GM20431 (cell line): ENCODE results near the gene GRHPR.
"Not testable (repeated sequence)": the region's sequence is repeated elsewhere in the genome, so short reads cannot be mapped to it uniquely, and the experiment has no call there.

Experiments
- in situ Hi-C: fragments of 300-500 bp; cut with MseI, MboI; formaldehyde crosslinking; loops from one replicate; pipeline ENCODE4 v1.15.0; 2020; ENCODE audit warnings: low sequenced_read_pairs; ENCODE audit not compliant: unreplicated experiment

Gene GRHPR

DNA sequence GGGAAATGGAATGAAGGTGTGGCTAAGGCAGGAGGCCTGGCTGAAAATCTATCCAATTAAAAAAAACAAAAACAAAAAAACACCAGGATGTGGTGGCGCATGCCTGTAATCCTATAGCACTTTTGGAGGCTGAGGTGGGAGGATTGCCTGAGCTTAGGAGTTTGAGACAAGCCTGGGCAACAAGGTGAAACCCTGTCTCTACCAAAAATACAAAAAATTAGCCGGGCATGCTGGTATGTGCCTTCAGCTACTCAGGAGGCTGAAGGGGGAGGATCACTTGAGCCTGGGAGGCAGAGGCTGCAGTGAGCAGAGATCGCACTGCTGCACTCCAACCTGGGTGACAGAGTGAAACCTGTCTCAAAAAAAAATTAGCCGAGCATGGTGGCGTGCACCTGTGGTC, 21.1 kb downstream of the GRHPR start:
- in situ Hi-C loops: no loop called here

DNA sequence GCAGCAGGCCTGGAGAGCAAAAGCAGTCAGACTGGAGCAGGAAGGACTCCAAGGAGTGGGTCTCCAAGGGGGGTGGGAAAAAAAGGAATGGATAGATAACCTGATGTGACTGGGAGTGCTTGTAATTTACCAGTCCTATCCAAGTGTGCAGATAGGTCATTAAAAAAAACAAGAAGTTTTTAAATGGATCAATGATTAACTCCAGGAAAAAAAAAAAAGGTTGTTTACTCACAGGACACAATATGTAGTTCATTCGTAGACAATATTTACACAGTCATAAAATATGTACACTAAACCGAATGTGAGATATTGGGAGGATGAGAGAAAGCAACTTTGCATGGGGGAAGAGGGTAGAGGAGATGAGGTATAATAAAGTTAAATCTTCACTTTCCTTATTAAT, 22.4 kb downstream of the GRHPR start:
- in situ Hi-C loops: no loop called here

DNA sequence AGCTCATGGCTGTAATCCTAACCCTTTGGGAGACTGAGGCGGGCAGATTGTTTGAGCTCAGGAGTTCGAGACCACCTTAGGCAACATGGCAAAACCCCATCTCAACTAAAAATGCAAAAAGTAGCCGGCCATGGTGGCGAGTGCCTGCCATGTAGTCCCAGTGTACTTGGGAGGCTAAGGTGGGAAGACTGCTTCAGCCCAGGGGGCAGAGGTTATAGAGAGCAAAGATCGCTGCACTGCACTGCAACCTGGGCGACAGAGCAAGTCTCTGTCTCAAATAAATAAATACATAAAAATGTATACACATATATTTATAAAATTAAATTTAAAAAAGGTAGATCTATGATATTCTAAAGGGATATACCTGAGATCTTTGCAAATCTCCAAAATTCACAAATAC, 23.3 kb downstream of the GRHPR start:
- in situ Hi-C loops: no loop called here

DNA sequence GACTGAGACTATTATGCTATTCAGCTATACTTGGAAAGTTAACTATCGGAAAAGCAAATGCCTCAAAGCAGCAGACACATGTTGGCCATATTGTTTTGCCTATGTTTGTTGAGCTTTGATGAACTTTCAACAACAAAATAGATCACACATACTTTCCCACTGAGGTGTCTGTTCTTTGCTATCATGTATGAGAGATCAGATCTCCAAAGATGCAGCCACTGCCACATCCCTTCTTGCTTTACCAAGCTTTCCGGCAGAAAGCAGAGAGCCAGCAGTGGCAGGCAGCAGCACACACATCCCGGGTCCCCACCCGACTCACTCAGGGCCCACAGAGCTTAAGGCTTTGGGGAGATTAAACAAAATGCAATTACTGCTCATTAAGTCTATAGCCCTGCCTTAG, 23.9 kb downstream of the GRHPR start:
- in situ Hi-C loops: no loop called here

DNA sequence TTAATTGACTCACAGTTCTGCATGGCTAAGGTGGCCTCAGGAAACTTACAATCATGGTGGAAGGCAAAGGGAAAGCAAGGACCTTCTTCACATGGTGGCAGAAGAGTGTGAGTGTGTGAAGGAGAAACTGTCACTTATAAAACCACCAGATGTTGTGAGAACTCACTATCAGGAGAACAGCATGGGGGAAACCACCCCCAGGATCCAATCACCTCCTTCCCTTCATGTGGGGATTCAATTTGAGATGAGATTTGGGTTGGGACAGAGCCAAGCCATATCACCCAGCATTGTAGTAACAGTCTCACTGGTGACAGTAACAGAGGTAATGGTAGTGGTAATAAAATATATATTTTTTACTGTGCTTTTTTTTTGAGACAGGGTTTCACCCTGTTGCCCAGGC, 24.6 kb downstream of the GRHPR start:
- in situ Hi-C loops: no loop called here

DNA sequence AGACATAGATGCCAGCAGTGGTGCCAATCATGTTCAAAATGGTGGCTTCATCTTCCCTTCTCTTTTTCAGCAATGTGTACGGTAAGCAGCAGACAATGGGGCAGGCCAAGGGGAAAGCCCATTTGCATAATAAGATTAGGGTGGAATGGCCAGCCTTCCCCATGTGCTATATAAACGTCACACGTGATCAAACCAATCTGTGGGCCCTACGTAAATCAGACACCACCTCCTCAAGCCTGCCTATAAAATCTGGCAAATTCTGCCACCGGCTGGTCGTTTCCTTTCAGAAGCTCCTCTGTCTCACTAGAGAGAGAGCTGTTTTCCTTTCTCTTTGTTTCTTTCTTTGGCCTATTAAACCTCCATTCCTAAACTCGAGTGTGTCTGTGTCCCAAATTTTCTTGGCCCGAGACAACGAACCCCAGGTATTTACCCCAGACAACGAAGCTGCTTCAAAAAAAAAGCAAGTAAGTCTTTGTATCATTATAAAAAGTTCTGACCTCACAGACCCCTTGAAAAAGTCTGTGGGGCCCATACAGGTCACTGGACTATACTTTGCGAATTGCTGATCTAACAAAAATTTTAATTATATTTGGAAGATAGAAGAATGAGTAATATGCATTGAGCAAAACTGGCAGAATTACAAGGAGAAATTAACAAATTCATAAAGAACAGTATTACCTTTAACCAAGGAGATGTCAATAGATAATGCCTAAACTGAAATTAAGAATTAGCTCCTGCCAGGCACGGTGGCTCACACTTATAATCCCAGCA, 27.6 kb downstream of the GRHPR start:
- in situ Hi-C loops: no loop called here

DNA sequence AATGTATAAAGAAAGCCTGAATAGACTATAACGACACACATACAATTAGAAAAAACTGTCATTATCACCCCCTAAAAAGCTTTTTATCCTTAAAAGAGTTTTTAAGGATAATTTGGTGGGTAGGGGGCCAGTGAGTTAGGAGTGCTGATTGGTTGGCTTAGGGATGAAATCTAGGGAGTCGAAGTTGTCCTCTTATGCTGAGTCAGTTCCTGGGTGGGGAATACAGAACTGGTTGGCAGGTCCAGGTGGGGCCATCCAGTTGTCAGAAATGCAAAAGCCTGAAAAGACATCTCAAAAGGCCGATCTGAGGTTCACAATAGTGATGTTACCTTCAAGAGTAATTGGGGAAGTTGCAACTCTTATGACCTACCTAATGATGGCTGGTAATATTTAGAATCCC, 29.1 kb downstream of the GRHPR start:
- in situ Hi-C loops: no loop called here

DNA sequence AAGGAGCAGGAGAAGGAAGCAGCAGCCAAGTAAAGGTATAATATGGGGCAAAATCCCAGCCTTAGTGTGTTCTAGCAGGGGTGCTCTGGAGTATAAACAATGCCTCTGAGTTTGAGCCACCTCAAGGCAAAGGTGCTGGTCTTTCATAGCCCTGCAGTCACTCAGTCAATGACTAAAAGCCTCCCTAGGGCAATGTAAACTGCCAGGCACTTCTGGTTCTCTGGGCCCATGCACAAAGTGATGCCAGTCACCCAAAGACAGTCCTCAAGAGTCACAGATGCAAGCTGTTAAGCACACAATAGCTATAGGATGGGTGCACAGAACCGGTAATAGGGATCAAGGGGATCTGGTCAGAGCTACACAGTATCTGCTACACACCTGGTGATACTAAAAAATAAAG, 30.1 kb downstream of the GRHPR start:
- in situ Hi-C loops: no loop called here

DNA sequence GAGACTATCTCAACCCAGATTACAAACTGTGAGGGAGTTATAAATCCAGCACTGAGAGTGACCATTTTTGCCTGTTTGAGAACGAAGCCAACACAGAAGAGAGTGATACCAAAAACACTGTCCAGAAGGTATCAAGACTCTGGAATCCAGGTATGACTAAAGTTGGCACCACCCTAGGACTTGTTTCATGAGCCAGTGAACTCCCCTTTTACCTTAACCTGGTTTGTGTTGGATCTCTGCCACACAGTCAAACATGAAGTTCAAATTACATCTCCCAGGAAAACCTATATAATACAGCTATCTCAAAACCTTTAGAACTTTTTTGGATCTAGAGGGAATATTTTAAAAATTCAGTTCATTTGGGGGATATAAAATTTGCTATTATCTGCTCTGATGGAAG, 31.3 kb downstream of the GRHPR start:
- in situ Hi-C loops: no loop called here

DNA sequence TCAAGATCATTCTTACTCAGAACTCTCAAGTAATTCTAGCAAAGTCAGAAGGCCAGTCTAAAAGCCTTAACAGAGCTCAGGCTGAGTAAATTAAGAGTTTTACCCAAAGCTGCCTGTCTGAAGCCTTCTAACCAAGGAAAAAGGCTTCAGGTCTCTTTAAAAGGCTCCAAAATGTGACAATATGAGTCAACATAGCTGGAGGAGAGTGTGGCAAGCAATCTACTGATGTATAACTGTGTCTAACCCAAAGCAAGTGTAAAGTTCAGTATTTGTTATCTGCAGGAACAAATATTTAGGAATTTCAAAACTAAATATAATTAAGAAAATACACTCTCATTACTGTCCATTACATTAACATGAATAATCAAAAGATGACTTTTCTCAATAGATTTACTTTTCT, 31.7 kb downstream of the GRHPR start:
- in situ Hi-C loops: no loop called here

DNA sequence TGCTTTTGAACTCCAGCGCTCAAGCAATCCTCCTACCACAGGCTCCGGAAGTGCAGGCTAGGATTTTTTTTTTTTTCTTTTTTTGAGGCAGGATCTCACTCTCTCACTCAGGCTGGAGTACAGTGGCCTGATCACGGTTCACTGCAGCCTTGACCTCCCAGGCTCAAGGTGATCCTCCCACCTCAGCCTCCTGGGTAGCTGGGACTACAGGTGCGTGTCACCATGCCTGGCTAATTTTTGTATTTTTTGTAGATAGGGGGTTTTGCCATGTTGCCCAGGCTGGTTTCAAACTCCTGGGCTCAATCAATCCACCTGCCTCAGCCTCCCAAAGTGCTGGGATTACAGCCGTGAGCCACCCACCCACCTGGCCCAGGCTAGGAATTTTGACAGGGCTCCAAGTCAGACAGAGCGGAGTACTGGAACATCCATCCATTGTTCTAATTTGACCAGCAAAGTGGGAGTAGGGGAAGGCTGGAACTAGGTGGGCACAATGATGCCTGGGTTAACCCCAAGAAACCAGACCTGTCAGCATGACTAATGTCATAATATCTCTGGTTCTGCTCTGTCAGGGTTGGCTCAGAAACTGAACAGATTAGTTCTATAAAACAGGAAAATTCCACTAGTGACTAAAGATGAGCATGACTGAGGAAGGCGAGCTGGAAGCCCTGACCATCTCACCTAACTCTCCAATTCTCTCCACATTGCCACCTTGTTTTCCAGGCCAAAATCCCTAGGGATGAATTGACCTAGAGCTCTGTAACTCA, 33.6 kb downstream of the GRHPR start:
- in situ Hi-C loops: no loop called here

DNA sequence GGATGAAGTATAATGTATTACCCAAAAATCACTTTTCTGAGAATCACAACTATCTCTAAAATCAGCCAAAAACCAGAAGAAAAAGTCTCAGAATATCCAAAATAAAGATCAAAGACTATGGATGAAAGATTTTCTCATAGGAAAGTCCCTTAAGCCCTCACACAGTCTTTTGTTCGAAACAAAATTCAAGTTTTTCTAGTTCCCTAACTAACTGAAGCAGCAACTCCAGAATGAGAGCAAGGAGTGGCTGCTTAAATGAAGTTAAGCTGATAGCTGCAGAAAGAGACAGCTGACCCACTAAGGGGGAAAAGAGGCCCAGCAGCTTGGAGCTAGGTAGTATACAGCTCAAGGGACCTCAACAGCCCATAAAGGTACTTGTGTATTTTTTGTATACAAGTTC, 34.3 kb downstream of the GRHPR start:
- in situ Hi-C loops: no loop called here

DNA sequence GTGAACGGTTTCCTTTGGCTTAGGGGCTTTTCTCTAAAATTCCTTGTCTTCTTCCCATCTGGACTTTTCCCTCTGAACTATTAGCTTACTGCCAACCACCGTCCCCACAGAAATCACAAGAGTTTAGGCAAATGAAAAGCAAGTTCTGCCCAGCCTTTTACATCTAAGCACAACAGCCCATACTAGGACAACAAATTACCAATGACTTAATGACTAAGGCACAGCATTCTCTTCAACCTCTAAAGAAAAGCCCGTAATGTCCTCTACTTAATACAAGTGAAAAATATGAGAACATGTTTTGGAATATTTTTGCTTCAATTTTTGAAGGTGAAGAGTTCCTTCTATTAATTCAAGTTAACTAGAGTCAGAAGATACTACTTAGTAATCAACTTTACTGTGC, 41.5 kb downstream of the GRHPR start:
- in situ Hi-C loops: no loop called here

DNA sequence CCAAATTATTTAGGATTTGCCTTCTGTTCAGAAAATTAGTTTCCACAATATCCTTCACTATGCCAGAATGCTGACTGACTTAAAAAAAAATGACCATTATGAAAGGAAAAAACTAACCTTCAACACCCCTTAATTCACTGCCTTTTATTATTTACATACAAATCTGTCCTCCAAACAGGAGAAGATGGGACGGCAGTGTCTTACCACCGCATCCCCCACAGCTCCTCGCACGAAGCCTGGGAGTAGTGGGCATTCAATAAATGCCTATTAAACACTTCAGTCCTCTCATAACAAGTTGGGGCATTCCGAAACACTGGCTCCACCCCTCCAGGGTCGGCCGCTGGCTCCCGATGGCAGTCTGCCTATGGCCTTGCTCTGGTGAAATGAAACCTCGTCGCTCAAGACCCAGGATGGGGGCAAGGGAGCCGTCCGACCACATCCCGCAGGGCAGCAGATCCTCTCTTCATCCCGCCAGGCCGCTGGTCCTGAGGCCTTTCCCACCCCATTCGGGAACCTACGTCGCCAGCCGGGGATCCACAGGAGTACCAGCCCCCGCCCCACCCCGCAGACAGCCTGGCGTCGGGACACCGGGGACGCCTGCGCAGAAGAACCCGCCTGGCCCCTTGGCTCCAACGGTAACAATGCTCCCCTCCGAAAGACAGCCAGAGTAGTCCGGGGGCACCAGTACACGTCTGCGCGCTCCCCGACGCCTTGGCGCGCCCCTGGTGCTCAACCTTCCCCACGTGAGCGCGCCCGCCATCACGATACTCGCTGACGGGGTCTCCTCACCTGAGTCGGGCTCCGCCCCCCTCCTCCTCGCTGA, 42.1 kb downstream of the GRHPR start:
- in situ Hi-C loops: no loop called here

DNA sequence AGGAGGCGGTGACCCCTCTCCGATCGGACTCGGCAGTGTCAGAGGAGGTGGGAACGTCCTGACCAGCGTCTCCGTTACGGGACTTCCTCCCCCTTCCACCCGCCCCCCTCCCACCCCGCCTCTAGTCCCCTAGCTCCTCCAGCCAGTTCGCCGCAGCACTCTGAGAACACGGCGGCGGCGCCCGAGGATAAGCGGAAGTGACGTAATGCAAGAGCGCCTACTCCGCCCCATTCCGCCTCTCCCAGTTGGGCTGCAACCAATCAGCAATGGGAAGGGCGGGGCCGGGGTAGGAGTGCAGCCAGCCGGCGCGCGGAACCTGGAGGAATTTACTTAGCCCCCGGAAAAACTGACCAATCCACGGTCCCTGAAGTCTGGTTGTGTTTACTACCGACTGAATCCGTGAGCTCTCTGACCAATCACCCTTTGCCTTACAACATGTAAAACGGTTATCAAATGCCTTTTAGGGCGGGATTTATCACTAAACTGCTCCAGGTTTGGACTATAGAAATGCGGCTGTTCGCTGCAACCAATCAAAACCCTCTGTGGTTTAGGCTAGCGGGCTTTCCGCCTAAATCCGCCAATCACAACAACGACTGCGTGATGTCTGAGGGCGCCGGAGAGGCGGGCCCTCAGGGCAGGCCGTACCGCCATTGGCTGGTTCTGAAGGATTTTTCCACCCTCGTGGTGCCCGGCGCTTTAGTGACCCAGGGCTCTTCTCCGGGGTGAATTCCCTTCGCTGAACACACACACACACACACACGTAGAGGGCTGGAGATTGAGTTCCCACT, 42.9 kb downstream of the GRHPR start, which contains the start of gene ZBTB5:
Gene ZBTB5 (minus strand): TSS at position 202 of the 788 bp plus-strand sequence. CDS start 22,899 bp downstream, outside the sequence.
- in situ Hi-C loops: no loop called here

DNA sequence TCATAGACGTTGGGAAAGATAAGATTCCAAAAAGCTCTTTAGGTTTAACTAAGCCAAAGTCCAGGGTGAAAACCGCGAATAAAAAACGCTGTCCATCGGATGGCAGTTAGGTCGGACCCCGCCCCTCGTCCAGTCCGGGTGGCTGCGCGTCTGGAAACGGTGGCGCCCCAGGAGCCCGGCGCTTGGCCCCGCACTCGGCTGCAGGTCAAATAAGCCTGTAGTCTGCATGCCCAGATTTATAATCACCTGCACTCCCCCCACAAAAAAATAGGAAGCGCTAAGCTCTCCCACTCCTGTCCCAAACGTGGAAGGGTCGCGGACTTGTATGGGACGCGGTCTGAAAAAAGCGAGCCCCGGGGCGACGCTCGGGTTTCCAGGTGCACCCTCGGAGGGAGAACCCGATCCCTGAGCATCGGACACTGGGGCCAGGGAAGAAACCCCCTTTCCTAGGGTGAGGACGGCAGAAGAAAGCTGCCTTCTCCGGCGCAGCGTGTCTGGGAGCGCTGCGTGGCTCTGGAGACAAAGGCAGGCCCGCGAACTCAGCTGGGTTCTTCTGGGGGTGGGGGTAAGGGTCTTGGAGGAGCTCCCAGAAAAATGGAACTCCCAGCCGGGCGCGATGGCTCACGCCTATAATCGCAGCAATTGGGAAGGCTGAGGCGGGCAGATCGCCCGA, 43.7 kb downstream of the GRHPR start:
- in situ Hi-C loops: no loop called here

DNA sequence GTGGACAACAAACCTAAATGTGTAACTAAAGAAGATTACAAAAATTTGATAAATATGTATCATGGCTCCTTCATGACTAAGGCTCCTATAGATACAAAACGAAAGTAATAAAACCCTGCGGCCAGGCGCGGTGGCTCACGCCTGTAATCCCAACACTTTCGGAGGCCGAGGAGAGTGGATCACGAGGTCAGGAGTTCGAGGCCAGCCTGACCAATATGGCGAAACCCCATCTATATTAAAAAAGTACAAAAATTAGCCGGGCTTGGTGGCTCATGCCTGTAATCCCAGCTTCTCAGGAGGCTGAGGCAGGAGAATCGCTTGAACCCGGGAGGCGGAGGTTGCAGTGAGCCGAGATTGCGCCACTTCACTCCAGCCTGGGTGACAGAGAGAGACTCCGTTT, 45.0 kb downstream of the GRHPR start:
- in situ Hi-C loops: not testable (repeated sequence)

DNA sequence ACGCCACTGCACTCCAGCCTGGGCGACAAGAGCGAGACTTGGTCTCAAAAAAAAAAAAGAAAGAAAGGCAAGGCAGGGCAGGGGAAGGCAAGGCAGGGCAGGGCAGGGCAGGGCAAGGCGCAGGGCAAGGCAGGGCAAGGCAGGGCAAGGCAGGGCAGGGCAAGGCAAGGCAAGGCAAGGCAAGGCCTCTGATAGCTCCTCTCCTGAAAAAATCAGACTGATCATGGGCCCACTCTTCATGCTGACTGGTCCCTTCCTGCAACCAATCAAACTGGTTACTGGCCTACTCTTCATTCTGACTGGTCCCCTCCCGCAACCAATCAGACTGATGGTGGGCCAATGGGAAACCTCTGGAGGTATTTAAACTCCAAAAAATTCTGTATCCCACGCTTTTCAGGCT, 46.1 kb downstream of the GRHPR start:
- in situ Hi-C loops: no loop called here

DNA sequence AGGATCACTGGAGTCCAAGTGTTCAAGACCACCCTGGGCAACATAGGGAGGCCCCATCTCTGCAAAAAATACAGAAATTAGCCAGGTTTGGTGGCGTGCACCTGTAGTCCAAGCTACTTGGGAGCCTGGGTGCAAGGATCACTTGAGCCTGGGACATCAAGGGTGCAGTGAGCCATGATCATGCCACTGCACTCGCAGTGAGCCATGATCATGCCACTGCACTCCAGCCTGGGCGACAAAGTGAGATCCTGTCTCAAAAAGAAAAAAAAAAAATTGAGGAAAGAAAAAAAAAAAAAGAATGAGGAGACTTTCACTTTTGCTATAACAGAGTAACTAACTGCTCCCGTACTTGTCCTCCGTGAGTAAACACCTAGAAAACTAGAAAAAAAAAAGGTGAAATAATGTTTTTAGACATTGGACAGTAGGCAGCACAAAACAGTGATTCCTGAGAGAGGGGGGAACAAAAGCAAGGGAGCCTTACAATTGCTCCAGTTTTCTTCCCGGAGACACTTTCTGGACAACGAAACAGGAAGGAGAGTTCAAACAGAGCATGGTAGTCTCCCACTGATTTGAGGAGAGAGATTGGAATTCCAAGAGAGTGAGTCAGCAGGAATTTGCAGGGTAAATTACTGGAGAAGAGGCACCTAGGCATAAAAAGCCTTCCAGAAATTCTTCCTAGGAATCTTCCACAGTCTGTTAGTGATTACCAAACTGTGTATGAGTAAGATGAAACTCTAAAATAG, 49.6 kb downstream of the GRHPR start:
- in situ Hi-C loops: no loop called here
